Limb (tissue), 2 donors: ENCODE measurements around the gene YLPM1.
A peak's percentile ranks its signal among the peaks of the same experiment; 100 is the strongest.

ENCODE experiments used
- DNase-seq, 2 donors: peaks; one replicate each; pipeline ENCODE4 v3.0.0-alpha.2; 2016; ENCODE audit errors: extremely low spot score in 2 of 2

YLPM1 gene

DNA sequence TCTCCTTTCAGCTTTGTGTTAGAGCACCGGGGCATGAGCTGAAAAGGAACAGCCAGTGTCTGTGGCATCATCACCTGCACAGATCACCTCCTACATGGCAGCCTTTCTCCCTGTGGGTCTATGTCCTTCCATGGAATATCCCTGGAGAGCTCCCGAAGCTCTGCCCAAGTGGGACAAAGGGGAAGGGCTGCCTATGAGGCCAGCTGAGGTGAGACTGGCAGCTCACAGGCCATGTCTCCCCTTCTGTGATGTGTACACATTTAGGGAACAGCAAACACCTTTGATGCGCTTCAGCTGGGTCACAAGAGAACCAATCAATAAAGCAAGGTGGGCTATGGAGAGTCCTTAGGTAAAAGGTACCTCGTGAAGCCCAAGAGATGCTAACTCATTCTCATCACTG, 108.7 kb downstream of the YLPM1 start:
- DNase-seq, result no peak

DNA sequence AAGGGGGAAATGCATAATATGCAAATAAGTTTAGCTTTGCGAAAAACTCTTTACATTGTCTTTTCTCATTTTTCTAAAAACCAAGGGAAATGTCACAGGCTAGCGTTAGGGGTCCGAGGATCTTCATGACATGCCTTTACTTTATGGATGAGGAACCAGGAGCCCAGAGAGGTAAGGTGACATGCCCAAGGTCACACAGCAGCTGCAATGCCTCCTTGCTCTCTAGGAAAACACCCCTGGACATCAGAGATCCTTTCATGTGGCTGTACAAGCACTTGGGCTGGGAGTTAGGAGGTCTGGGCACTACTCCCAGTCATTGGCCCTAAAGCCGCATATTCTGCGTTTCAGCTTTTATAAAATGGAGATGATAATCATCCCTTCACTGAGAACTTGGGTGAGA, 112.1 kb downstream of the YLPM1 start:
- DNase-seq, result no peak

DNA sequence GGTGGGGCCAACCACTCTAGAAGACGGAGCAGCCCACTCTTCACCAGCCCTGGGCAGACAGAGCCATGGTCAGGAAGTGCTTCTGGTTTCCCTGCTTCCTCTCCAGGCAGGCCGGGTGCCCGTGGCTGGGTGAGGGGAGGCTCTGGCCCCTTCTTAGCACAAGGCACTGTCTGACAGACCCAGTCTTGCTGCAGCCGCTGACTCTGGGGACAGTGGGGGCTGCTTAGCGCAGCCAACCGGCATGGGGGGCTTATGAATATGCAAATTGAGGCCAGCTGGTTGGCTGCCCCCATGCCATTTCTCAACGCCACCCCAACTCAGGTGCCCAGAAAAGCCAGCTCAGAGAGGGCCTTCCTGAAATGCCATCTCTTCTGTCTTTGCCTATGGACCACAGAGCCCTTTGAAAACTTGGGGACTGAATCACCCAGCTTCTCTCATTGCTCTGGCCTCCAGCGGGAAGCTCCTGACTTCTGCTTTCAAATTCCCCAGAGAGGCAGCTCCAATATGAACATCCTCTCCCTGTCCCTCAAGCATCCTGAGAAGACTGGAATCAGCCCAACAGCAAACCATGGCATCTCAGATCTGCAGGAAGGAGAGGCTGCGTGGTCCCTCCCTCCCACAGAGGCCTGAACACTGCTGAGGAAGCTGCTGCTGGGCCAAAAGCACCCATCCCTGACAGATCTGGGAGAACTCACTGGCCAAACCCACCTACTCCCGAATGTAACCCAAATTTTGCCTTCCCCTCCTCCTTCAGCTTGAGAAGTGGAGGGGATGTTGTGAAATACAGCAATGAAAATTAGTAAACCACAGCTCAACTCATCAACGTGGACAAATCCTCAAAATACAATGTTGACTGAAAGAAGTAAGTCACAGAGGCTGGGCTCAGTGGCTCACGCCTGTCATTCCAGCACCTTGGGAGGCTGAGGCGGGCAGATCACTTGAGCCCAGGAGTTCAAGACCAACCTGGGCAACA, 113.1 kb downstream of the YLPM1 start, which contains the start of gene PROX2:
TSS of gene PROX2 (minus strand) at position 205 of the 973 bp plus-strand sequence. CDS start 12,311 bp downstream, outside the sequence.
- no peak for DNase-seq

DNA sequence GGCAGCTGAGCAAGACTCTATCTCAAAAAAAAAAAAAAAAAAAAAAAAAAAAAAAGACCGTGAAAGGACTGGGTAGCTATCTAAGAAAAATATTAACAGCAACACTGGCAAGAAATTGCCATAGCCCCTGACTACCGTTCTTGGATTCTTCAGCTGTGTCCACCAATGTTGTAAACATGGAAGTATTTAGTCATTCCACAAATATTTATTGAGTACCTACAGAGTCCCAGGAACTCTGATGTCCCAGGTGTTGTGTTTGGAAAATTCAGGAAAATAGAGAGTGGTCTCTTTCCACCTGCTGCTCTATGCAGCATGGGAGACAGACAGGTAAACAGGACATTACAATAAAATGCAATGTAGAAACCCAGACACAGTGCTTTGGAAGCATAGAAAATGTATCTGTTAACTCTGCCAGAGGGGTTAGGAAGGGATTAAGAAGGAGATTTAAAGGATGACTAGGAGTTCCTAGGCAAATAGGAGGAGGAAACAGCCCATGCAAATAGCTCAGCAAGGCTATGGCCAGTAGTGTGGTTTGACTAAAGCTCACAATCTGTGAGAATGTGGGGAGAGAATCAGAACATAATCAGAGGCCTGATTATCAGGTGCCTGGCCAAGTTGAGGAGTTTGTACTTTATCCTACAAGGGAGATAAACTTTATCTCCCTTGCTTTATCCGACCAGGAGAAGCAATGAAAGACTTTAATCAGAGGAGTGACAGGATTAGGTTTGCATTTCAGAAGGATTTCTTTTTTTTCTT, 116.5 kb downstream of the YLPM1 start:
- DNase-seq, result no peak

DNA sequence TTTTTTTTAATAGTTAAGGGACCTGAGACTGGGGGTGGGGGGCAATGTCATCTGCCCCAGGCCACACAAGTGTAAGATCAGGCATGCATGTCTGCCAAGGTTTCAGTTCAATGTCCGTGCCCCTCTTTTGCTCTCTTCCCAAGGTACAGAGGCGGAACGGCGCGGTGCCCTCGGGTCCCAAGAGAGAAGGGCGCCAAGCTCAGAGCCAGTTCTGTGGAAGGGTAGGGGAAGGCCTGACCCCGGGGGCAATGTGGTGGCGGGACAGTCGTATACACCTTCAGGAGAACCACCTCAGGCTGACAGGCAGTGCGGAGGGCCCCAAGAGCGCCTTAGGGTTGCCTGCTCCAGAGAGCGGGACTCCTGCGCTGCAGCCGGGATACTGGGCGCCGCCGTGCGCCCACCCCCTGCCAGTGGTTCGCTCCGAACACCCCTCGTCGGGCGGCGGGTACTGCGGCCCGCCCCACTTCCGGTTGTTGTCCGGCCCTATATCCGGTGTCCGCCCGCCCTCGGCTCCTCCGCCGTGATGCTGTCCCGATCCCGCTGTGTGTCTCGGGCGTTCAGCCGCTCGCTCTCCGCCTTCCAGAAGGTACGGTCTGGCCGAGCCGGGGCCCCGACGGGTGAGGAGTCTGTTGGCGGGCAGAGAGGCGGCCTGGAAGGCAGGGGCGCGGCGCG, 118.5 kb downstream of the YLPM1 start, which contains the start of gene DLST:
TSS of gene DLST (plus strand) at position 486 of the 672 bp plus-strand sequence. CDS start at position 524, 38 bp downstream.
- peak; percentile 85 to 94 for DNase-seq

DNA sequence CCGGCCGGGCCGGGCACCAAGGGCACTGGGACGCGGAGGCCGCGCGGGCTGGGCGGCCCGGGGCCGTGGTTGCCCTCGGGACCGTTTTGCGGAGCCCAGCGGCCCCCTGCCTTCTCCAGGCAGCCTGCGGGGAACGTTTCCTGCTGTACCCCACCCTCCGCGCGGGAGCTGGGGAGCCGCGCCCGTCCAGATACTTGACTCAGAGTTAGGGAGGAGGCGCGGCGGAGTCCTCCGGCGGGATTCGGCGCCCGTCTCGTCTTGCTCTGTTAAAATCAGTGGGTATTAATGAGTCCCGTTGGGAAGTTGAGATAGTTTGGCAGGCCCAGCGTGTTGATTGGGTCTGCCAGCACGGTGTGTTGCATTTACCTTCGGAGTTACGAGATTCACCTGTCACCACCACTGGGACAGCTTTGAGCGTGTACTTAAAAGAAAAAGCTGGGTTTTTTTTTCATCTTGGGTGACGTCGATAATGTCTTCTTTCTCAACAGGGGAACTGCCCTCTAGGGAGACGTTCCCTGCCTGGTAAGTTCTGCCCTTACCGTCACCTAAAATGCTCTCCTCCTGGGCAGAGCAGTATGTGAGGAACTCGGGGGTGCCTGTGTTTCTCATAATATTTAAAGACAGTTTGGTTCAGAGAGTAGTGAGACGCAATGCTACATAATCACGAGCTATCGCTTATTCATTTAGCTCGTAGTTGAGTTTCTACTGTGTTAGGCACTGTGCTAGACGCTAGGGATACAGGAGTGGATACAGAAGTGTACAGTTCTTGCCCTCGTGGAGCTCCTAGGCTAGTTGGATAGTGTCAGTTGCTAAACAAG, 119.2 kb downstream of the YLPM1 start:
- no peak for DNase-seq
